Fibroblast of villous mesenchyme (primary cell): ENCODE results near the gene WAPL. TPM values are rescaled to one million over a fixed set of nuclear protein-coding genes. Genes with fewer than 3 reads are reported as not detected.
"Not testable (repeated sequence)": the region's sequence is repeated elsewhere in the genome, so short reads cannot be mapped to it uniquely, and the experiment has no call there.

Experiments used
- DNase-seq: peaks from one replicate; pipeline ENCODE4 v3.0.0-alpha.2; 2010; ENCODE audit warnings: low read depth
- H3K4me3 ChIP-seq: 2 replicates; pipeline ENCODE4 v1.5.1; 2011; ENCODE audit warnings: low read depth, mild to moderate bottlenecking, low read length
- CTCF ChIP-seq: IDR thresholded peaks from 2 replicates; pipeline ENCODE4 v1.5.1; 2012; ENCODE audit warnings: low read depth, mild to moderate bottlenecking, low read length; ENCODE audit not compliant: insufficient read depth
- total RNA-seq: library from RNA; depleted of rRNA; stranded (reverse); fragments of >200 nt; gene quantifications from 2 replicates; pipeline ENCODE4 v1.2.3, GENCODE V29; 2012

WAPL gene
- total RNA-seq, 1 donor, result 64.8 TPM

GRCh38 chr10:86535132-86535882 is 13.7 kb upstream of the WAPL start:
- peak; percentile 25 for DNase-seq
- H3K4me3 ChIP-seq, result peak overlapping the region; percentile 63

GRCh38 chr10:86533328-86533727 is 11.7 kb upstream of the WAPL start:
- no peak for DNase-seq
- no peak overlapping the region for H3K4me3 ChIP-seq
- TF ChIP-seq CTCF, result no peak

More at GRCh38 chr10:86535132-86535882, 13.7 kb upstream of the WAPL start:
- no peak for TF ChIP-seq CTCF

- H3K4me3 ChIP-seq, DNase-seq: not testable (repeated sequence)
Observed at GRCh38 chr10:86528736-86529135, 7.1 kb upstream of the WAPL start.

- DNase-seq, result no peak
- TF ChIP-seq CTCF, result no peak
- no peak overlapping the region for H3K4me3 ChIP-seq
Observed at GRCh38 chr10:86526606-86527005, 5.0 kb upstream of the WAPL start.

GRCh38 chr10:86525713-86526112 is 4.1 kb upstream of the WAPL start:
- DNase-seq, H3K4me3 ChIP-seq: not testable (repeated sequence)

GRCh38 chr10:86524225-86524962 is 2.8 kb upstream of the WAPL start:
- H3K4me3 ChIP-seq, result no peak overlapping the region
- no peak for TF ChIP-seq CTCF
- no peak for DNase-seq

- TF ChIP-seq CTCF, result peak; percentile 22
- H3K4me3 ChIP-seq, result no peak overlapping the region
- DNase-seq, result peak; percentile 23
Observed at GRCh38 chr10:86523348-86523747, 1.8 kb upstream of the WAPL start.

GRCh38 chr10:86522510-86522855 is 891 bp upstream of the WAPL start:
- DNase-seq, result peak; percentile 18
- H3K4me3 ChIP-seq, result peak overlapping the region; percentile 96

More at GRCh38 chr10:86522510-86522855, 891 bp upstream of the WAPL start:
- TF ChIP-seq CTCF, result no peak
